SH-SY5Y (cell line): ENCODE data around the gene FLT3.

Source experiments
- GATA2 ChIP-seq: IDR thresholded peaks from 2 replicates; pipeline ENCODE4 v1.6.1; 2011; ENCODE audit warnings: mild to moderate bottlenecking, low read depth, low read length
- GATA3 ChIP-seq: IDR thresholded peaks from 2 replicates; pipeline ENCODE4 v1.6.1; 2011; ENCODE audit warnings: low read depth, mild to moderate bottlenecking, low read length, moderate library complexity

- TF ChIP-seq GATA2 (no peak), GATA3 (no peak)
These were observed 11.3 kb downstream of the FLT3 start for GRCh38 chr13:28089065-28089464.
